GM20431 (cell line): Measurements from ENCODE around the gene SSC4D.

Experiments used
- in situ Hi-C: fragments of 300-500 bp; cut with MseI, MboI; formaldehyde crosslinking; loops from one replicate; pipeline ENCODE4 v1.15.0; 2020; ENCODE audit warnings: low sequenced_read_pairs; ENCODE audit not compliant: unreplicated experiment

The SSC4D gene

DNA sequence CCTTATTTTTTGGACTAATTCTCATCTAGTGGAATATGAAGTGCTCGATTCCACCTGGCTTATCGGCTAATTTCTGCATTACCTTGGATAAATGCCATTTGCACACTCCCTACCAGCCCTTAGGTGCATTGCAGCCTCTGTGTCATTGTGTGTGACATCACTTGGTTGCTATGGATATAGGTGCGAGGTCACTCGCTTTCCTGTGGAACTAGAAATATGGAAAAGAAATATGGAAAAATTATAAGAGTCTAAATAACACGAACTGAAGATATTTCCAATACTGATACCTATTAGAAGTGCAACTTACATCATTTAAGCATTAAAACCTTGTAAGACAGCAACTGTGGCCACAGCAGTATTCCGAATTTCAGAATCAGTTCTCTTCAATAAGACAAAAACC is 52.7 kb downstream of the SSC4D start:
- in situ Hi-C loops = no loop called here

GRCh38 chr7:76356115-76356514 is 53.4 kb downstream of the SSC4D start:
- in situ Hi-C loops = no loop called here

GRCh38 chr7:76354981-76355730 is 54.3 kb downstream of the SSC4D start:
- in situ Hi-C loops = no loop called here

- in situ Hi-C loops = no loop called here
Observed at GRCh38 chr7:76354516-76354915, 55.0 kb downstream of the SSC4D start.

DNA sequence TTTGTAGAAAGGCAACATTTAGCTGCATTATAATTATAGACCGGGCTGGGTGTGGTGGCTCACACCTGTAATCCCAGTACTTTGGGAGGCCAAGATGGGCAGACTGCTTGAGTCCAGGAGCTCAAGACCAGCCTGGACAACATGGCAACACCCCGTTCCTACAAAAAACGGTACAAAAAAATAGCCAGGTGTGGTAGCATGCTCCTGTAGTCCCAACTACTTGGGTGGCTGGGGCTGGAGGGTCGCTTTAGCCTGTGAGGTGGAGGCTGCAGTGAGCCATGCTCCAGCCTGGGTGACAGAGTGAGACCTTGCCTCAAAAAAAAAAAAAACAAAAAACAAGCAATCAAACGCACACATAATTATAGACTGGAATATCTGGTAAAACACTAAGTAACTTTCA is 55.8 kb downstream of the SSC4D start:
- in situ Hi-C loops = no loop called here

DNA sequence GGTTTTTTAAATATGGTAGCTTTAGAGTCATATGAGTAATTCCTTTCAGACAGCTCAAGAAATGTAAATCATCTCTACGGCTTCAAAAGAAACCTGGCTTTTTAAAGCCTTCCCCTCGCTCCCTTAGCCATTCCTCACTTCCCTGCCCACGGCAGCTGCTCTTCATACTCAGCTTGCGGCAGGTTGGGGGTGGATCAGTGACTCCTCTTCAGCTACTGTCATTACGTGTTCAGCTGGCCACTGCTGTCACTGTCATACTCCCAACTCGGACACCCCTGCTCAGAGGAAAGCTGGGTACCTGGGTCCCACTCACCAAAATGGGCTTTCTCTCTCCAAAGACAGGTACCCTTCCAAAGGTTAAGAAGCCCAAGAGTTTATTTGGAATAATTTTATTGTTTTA is 57.3 kb downstream of the SSC4D start:
- in situ Hi-C loops = no loop called here

- in situ Hi-C loops = no loop called here
Observed at GRCh38 chr7:76351372-76351771, 58.1 kb downstream of the SSC4D start.

- in situ Hi-C loops = no loop called here
Observed at GRCh38 chr7:76349313-76349885, 60.1 kb downstream of the SSC4D start.

- in situ Hi-C loops = no loop called here
Observed at GRCh38 chr7:76347710-76348109, 61.8 kb downstream of the SSC4D start.

GRCh38 chr7:76346778-76347177 is 62.7 kb downstream of the SSC4D start:
- in situ Hi-C loops = no loop called here

GRCh38 chr7:76346097-76346496 is 63.4 kb downstream of the SSC4D start:
- in situ Hi-C loops = no loop called here

DNA sequence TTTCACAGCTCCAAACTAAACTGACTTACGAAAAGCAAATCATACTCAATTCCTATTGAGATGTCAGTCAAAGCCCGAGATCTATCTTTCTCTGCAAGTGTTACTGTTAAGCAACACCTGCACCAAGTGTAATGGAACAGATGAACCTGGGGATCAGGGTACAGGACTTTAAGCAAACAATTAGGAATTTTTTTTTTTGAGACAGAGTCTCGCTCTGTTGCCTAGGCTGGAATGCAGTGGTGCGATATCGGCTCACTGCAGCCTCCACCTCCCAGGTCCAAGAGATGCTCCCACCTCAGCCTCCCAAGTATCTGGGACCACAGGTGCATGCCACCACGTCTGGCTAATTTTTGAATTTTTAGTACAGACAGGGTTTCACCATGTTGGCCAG is 65.6 kb downstream of the SSC4D start:
- in situ Hi-C loops = no loop called here

GRCh38 chr7:76343294-76343930 is 66.1 kb downstream of the SSC4D start:
- in situ Hi-C loops = no loop called here

GRCh38 chr7:76342222-76342621 is 67.3 kb downstream of the SSC4D start:
- in situ Hi-C loops = no loop called here

DNA sequence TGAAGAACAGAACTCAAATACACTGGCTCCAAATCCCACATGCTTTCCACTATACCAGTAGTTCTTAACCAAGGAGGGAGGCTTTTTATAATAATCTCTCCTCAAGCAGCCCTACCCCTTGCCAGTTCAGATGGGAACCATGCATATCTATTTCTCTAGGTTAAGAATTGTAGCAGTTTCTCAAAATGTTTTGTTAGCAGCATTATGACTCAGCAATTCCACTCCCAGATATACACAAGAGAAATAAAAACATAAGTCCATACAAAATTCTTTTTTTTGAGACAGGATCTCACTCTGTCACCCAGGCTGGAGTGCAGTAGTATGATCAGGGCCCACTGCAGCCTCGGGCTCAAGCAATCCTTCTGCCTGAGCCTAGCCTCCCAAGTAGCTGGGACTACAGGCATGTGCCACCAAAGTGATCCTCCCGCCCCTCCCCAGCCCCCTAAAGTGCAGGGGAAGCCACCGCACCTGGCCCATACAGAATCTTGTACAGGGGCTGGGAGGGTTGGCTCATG is 68.8 kb downstream of the SSC4D start:
- in situ Hi-C loops = no loop called here
